Measurements from ENCODE around the gene GMDS.

The GMDS gene

DNA sequence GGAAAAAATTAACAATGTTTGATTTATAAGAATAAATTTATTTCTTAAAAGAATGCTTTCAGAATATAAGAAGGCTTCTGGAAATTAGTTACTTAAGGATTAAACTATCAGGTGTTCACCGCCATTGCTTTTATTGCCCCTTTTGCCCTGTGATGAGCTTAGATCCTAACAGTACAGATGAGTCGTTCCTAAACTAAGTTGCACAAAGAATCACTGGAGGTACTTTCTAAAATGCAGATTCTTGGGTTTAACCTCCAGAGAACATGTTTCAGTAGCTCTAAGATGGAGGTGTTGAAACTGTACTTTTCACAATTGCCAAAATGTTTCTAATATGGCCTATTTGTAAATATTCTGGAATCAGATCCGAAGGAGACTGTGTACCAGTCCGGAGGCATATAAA is 211.9 kb downstream of the GMDS start:
- TF ChIP-seq, protein P1, sequence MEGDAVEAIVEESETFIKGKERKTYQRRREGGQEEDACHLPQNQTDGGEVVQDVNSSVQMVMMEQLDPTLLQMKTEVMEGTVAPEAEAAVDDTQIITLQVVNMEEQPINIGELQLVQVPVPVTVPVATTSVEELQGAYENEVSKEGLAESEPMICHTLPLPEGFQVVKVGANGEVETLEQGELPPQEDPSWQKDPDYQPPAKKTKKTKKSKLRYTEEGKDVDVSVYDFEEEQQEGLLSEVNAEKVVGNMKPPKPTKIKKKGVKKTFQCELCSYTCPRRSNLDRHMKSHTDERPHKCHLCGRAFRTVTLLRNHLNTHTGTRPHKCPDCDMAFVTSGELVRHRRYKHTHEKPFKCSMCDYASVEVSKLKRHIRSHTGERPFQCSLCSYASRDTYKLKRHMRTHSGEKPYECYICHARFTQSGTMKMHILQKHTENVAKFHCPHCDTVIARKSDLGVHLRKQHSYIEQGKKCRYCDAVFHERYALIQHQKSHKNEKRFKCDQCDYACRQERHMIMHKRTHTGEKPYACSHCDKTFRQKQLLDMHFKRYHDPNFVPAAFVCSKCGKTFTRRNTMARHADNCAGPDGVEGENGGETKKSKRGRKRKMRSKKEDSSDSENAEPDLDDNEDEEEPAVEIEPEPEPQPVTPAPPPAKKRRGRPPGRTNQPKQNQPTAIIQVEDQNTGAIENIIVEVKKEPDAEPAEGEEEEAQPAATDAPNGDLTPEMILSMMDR (IDR thresholded peaks at IDR 0.05; ENCODE audit: extremely low read depth, missing control alignments) = no peak
- no peak for DNase-seq (ENCODE audit: low spot score)

DNA sequence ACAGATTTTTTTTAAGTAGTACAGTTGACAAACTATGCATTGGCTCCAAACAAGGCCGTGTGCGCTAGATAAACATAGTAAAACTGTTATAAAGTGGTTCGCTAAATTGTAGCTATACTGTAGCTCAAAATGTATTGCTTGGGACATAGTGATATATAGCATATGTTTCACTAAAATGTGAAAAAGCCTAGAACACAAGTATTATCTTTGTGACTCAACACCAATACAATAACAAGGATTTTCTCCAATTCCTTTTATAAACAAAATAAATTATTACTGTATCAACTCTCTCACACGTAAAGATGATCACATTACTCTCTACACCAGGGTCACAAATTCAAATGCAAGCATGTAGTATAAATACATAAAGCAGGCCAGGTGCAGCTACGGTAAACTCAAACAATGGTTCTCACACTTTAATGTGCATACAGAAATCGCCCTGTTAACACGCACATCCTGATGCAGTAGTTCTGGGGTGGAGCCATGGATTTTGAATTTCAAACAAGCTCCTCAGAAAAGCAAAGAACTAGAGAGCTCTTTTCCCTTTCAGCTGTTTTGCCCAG is 214.6 kb downstream of the GMDS start:
- no peak for DNase-seq (ENCODE audit: low spot score)

DNA sequence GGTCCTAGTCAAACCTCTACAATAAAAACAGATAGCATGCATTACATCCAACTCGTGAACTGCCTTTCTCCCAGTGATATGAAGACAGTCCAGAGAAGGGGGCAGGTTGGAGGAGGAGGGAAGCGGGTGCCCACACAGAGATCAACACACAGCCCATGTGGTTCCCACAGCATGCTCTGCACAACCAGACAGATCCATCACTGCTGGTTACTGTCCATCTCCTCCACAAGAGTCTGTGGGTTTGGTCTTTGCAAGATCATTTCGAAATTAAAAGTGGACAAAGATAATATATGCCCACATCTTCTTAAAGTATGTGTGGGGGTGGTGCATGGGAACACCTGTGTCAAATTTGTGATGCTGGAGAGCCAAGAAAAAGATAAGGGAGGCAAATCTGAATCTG is 215.5 kb downstream of the GMDS start:
- TF ChIP-seq, protein P1 (IDR thresholded peaks at IDR 0.05; ENCODE audit: extremely low read depth, missing control alignments) = no peak
- DNase-seq (ENCODE audit: low spot score) = no peak

More for the DNA sequence above, 214.6 kb downstream of the GMDS start:
- TF ChIP-seq, protein P1 (IDR thresholded peaks at IDR 0.05; ENCODE audit: extremely low read depth, missing control alignments) = no peak

DNA sequence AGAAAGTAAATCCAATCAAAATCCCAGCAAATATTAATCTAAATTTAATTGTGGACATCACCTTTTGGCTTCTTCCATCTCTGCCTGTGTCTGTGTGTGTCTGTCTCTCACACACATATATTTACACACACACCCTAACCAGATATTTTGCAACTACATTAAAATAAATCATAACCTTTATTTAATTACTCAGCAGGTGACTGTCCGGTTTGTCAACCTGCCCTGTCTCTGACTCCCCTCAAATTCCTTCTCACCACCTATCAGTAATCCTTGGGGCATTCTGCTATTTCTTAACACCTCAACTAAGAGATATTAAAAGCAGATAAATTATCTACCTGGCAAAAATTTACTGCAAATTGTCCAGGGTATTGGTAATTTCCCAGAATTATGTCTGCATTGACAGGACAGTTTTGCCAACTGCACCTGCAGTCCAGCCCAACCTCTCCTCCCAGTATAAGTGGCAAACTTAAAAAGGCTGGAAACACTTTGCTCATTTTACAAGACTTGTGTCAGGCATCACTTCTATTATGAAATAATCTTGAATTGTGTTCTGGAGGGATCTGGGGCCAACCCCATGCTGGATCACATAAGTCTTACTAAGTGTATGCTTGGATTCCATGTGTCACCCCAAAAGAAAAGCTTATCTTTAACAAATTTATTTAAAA is 216.1 kb downstream of the GMDS start:
- TF ChIP-seq, protein P1 (IDR thresholded peaks at IDR 0.05; ENCODE audit: extremely low read depth, missing control alignments) = no peak
- no peak for DNase-seq (ENCODE audit: low spot score)

DNA sequence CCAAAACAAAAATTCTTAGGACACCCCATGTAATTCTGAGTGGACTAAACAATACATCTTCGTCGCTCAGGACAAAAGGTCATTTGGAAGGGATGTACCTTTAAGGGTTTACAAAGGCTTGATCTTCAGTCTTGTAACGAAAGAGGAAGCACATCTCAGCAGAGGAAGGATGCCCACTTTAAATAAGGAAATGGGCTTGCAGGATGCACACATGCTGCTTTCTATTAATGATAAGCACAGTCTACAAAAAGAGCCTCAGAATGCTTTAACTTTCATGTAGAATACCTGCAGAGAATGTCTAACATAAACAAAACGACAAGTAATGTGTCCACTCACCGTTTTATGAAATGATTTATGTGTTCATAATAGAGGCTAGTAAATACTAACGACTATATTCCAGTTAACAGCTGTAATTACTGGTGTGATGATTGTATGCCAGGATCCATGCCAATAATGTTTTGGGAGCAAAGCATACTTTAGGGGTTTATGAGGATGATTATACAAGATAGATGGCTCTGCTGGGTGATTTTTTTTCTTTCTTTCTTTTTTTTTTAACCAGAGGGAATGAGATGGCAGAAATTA is 216.9 kb downstream of the GMDS start:
- TF ChIP-seq, protein P1 (IDR thresholded peaks at IDR 0.05; ENCODE audit: extremely low read depth, missing control alignments) = no peak
- peak; percentile 17 for DNase-seq (ENCODE audit: low spot score)

DNA sequence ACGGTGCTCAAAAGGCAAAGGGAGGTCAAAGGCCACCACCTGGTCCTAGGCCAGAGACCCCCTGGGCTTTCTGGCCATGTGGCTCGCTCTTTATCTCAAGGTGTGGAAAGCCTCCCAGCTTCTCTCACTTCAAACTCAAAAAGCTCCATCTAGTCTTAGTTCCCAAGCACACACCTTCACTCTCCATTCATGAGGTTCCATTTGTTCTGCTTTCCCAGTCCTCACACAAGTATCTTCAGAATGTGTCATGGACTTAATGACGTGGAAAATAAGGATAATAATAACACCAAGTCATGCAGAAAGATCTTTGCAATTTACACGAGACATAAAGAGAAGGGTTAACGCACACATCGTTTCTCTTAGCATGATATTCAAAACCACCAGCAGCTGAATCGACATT is 219.3 kb downstream of the GMDS start:
- TF ChIP-seq, protein P1 (IDR thresholded peaks at IDR 0.05; ENCODE audit: extremely low read depth, missing control alignments) = no peak
- no peak for DNase-seq (ENCODE audit: low spot score)

DNA sequence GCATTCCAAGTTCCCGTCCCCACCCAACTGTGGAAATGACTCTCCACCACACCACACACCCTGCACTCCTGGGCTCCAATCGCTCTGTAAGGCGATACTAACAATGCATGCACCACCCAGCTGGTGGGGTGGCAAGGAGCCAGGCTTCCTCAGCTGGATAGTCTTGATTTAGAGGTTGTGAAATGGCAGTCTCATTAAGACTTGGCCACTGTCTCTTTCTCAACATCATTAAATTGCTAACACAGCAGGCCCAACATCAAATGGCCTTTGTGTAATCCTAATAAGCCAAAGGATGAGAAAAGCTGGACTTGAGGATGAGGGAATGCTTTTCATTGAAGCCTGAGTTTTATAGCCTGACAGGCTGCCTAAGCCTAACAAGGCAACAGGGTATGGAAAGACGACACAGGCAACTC is 223.7 kb downstream of the GMDS start:
- DNase-seq (ENCODE audit: low spot score) = no peak

More for the DNA sequence above, 223.7 kb downstream of the GMDS start:
- TF ChIP-seq, protein P1 (IDR thresholded peaks at IDR 0.05; ENCODE audit: extremely low read depth, missing control alignments) = no peak

Data from GM20000 (cell line).